Neural progenitor cell (in vitro differentiated cells): ENCODE data around the gene SVIP.

Experiments
- EZH2phosphoT487 ChIP-seq: fragments of 200-600 bp; sonication (generic); IDR thresholded peaks from 2 replicates; pipeline ENCODE4 v1.6.1; 2017; ENCODE audit warnings: antibody characterized with exemption
- TF ChIP-seq, protein P1 (sequence below): fragments of 200-600 bp; sonication (generic); IDR thresholded peaks from 2 replicates; pipeline ENCODE4 v1.5.1; 2017; ENCODE audit warnings: antibody characterized with exemption, mild to moderate bottlenecking

DNA sequence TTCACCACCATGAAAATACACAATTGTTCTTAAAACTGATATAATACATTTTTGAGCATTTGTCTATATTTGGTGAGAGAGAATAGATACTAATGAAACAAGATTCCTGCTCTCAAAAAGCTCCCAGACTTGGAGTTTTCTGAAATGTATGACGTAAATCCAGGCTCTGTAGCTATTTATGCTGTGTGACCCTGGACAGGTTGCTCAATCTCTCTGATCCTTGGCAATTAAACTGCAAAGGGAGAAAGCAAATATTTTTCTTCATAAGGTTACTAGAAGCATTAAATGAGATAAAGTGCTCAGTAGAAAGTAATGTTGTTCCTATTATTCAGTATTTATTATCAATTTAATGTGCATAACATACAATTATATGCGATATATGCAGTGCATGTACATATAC is 42.5 kb downstream of the SVIP start:
- TF ChIP-seq, protein P1, sequence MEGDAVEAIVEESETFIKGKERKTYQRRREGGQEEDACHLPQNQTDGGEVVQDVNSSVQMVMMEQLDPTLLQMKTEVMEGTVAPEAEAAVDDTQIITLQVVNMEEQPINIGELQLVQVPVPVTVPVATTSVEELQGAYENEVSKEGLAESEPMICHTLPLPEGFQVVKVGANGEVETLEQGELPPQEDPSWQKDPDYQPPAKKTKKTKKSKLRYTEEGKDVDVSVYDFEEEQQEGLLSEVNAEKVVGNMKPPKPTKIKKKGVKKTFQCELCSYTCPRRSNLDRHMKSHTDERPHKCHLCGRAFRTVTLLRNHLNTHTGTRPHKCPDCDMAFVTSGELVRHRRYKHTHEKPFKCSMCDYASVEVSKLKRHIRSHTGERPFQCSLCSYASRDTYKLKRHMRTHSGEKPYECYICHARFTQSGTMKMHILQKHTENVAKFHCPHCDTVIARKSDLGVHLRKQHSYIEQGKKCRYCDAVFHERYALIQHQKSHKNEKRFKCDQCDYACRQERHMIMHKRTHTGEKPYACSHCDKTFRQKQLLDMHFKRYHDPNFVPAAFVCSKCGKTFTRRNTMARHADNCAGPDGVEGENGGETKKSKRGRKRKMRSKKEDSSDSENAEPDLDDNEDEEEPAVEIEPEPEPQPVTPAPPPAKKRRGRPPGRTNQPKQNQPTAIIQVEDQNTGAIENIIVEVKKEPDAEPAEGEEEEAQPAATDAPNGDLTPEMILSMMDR = no peak
- no peak for TF ChIP-seq EZH2phosphoT487
